GM18951 (cell line): ENCODE measurements around the gene POU3F3.

ENCODE experiments used
- POLR2A ChIP-seq: IDR thresholded peaks from 4 replicates; pipeline ENCODE4 v1.6.1; 2011; ENCODE audit warnings: mild to moderate bottlenecking; ENCODE audit not compliant: insufficient read length, insufficient read depth; ENCODE audit errors: extremely low read depth
- in situ Hi-C: fragments of 300-500 bp; cut with MboI; formaldehyde crosslinking; loops from one replicate; pipeline ENCODE4 v1.12.0; 2022; ENCODE audit warnings: low sequenced_read_pairs, mixed read lengths, inconsistent platforms; ENCODE audit not compliant: unreplicated experiment

The POU3F3 gene

GRCh38 chr2:104901037-104901881 lies 47.3 kb downstream of the POU3F3 start:
- in situ Hi-C loops: no loop called here
- TF ChIP-seq POLR2A: no peak

GRCh38 chr2:104902317-104902716 lies 48.4 kb downstream of the POU3F3 start:
- no peak for TF ChIP-seq POLR2A
- in situ Hi-C loops: no loop called here
